Measurements from ENCODE around the gene RNF41.
"Not testable (repeated sequence)": the region's sequence is repeated elsewhere in the genome, so short reads cannot be mapped to it uniquely, and the experiment has no call there.

The RNF41 gene

GRCh38 chr12:56165369-56165768, 56.4 kb downstream of the RNF41 start:
- no peak for DNase-seq (ENCODE audit: low spot score)

DNA sequence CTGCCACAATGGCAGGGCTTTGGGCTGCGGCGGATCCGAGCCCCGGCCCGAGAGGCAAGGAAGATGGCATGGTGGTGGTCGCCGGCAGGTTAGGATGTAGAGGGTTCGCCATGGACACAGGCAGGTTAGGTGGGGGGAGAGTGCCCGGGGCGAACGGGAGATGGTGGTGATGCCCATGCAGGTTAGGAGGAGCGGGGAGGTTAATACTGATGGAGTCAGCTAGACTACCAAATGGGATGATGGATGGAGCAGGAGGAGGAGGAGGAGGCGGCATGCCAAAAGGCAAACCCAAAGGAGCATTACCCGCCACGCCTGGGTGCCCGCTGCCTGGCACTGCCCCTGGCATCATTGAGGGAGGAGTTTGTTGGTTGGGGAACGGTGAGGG, 57.4 kb downstream of the RNF41 start:
- no peak for DNase-seq (ENCODE audit: low spot score)

- no peak for DNase-seq (ENCODE audit: low spot score)
Observed at GRCh38 chr12:56163533-56164344, 58.0 kb downstream of the RNF41 start.

DNA sequence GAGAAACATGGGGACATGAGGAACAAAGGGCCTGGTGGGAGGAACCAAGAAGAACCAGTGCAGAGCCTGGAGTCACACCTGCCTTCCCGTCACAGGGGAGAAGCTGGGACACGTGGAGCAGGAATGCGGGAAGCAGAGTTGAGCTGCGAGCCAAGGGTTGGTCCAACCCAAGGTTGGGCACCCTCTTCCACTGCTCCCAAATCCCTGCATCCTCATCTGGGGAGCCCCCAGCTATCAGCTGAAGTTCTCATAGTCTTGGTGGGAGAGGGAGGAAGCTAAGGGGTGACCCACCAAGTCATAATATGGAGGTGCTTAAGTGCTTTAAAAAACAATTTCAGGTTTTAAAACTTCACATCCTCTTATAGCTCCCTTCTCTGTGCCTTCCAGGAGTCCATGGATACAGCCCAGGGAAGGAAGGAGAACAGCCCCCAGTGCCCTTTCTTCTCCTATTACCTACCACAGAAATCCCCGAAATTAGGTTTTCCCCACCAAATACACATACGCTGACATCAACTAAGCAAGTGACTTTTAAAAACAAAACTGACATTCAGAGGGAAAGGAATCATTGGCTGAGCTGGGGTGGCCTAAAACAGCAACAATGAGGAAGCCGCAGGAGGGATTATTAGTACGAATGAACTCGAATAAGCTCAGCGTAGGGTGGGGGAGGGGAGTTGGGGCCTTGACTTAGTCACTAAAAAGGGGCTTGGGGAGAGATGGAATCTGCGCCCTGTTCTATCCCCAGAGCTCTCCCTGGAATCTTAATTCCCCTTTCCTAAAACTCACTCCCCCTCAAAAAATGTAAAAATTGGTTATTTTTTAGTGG, 59.0 kb downstream of the RNF41 start:
- no peak for DNase-seq (ENCODE audit: low spot score)

DNA sequence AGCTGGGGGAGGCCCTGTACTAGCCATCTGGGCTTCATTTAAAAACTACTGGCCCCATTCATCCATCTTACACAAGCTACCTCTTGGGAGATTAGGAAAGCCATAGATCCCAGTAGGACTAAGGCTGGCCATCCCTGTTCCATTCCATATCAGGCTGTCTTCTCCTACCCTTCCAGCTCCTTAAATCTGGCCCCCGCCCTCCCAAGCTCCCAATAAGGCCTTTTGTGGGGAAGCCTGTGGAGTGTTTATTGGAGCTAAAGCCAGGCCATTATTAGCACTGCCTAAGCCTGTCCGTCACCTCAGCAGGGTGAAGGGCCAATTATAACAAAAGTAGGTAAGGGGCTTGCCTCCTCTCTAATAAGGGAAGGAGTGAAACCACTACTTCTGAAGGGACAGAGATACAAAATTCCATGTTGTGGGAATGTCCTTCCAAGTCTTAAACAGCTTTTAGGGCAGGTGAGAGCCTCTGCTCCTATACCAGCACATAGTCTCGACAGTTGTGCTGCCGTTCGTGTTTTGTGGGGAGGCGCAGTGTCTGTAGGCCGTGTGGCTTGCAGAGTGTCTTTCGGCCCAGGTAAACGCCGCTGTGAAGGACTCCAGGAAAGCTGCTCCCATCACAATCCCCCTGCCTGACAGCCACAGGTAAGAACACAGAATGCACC, 59.9 kb downstream of the RNF41 start:
- DNase-seq (ENCODE audit: low spot score) = no peak

GRCh38 chr12:56160894-56161689, 60.6 kb downstream of the RNF41 start:
- no peak for DNase-seq (ENCODE audit: low spot score)

DNA sequence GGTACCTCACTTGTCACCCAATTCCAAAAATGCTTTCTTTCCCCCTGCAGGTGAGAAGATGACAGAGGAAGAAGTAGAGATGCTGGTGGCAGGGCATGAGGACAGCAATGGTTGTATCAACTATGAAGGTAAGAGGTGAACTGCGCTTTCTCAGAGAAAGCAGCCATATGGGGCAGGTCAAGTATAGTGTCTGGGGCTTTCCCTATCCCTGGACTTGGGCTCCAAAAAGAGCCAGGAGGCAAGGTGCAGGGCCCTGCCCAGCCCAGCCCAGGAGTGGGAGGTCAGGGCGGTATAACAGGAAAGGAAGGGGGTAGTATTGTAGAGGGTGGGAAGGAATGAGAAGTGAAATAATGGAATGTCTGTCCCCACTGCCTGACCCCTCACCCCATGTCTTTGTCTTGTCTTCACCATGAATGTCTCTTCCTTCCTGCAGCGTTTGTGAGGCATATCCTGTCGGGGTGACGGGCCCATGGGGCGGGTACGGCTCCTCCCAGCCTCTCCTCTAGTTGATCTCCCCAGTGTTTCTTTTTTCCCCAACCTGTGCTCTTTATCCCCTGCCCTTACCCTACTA, 61.4 kb downstream of the RNF41 start:
- DNase-seq (ENCODE audit: low spot score) = no peak

DNA sequence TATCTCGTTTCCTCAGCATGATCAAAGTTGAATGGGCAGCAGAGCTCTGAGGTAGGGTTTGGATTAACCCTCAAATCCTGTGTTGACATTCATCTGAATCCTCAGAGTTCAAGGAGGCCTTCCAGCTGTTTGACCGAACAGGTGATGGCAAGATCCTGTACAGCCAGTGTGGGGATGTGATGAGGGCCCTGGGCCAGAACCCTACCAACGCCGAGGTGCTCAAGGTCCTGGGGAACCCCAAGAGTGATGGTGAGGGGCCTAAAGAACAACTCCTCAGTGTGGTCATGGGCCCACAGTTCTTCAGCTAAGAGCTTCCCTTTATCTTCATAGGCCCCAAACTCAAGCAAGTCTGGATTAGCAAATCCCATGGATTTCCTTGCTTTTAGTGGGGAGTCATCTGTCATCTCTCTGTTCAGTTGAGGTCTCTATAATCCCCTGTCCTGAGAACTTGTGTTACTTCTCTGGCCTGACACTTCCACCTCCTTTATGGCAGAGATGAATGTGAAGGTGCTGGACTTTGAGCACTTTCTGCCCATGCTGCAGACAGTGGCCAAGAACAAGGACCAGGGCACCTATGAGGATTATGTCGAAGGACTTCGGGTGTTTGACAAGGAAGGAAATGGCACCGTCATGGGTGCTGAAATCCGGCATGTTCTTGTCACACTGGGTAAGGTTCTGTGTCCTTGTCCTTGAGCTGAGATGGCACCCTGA, 62.1 kb downstream of the RNF41 start:
- DNase-seq (ENCODE audit: low spot score) = no peak

DNA sequence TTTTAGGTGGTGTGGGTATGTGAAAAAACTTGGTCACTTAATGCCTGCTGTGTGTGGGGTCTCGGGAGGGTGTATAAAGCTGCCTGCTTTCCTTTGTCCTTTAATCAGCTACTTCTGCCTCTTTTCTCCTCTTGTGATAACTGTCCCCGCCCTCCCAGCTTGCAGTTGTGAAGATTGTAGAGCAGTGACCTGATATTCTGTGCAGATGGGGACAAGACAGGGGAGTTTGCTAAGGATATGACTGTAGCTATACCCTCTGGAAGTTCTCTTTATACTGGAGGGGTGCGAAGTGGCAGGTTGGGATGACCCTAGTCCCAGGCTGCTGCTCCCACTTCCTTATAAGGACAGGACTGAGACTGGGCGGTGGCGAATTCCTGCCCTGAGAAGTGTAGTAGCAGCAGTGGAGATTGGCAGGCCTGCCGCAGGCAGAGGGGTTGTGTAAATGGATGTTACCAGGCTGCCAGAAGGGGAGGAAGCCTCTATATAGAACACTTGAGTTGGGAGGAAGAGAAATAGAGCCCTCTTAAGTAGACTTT, 62.7 kb downstream of the RNF41 start:
- peak; percentile 53 for DNase-seq (ENCODE audit: low spot score)

DNA sequence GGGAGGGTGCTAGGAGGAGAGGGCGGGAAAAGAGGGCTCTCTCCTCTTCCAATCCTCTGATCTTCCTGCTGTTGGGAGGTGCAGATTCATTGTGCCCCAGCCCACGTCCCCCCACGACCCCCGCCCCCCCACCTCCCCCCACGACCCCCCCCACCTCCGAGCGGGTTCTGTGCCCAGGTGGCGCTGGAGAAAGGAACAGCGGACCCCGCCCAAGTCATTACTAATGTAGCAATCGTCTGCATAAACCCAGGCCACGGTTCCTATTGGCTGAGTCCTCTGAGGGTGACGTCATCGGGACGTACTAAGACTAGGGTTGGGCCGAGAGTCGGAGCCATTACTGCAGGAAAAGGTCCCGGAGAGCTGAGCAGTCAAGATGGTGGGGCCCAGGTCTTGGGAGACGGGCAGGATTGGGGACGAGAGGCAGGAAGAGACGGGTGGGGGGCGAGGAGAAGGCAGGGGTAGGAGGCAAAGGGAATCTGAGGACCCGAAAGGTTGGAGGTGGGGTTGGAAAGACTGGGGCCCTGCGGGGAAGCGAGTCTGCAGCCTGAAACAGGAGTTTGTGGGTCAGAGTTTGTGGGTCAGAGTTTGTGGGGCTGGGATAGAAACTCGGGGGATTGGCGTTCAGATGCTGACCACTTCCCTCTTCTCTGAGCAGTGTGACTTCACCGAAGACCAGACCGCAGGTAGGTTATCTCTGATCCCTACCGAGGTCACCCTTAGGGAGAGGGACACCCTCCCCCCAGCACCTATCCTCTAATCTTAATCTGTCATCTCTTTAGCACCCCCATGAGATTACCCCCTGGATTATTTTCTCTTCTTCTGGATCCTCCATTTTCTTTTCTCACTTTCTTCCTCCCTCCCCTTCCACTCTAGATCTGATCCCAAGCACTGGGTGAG, 63.4 kb downstream of the RNF41 start, which contains the start of gene MYL6:
MYL6 (plus strand) TSS at position 331 of the 897 bp plus-strand sequence; CDS start at position 374, 43 bp downstream.
- DNase-seq (ENCODE audit: low spot score) = peak; percentile 96

GRCh38 chr12:56157201-56158028, 64.3 kb downstream of the RNF41 start:
- peak; percentile 50 for DNase-seq (ENCODE audit: low spot score)

DNA sequence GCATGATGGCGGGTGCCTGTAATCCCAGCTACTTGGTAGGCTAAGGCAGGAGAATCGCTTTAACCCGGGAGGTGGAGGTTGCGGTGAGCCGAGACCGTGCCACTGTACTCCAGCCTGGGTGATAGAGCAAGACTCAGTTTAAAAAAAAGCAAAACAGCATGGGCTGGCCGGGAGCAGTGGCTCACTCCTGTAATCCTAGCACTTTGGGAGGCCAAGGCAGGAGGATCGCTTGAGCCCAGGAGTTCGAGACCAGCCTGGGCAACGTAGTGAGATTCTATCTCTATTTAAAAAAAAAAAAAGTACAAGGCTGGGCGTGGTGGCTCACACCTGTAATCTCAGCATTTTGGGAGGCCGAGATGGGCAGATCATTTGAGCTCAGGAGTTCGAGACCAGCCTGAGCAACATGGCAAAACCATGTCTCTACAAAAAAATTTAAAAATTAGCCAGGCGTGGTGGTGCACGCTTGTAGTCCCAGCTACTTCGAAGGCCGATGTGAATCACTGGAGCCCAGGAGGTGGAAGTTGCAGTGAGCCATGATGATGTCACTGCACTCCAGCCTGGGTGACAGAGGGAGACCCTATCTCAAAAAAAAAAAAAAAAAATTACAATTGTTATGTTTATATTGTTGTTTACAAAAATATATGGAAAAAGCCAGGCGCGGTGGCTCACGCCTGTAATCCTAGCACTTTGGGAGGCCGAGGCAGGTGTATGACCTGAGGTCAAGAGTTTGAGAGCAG, 65.1 kb downstream of the RNF41 start:
- not testable (repeated sequence) for DNase-seq (ENCODE audit: low spot score)

DNA sequence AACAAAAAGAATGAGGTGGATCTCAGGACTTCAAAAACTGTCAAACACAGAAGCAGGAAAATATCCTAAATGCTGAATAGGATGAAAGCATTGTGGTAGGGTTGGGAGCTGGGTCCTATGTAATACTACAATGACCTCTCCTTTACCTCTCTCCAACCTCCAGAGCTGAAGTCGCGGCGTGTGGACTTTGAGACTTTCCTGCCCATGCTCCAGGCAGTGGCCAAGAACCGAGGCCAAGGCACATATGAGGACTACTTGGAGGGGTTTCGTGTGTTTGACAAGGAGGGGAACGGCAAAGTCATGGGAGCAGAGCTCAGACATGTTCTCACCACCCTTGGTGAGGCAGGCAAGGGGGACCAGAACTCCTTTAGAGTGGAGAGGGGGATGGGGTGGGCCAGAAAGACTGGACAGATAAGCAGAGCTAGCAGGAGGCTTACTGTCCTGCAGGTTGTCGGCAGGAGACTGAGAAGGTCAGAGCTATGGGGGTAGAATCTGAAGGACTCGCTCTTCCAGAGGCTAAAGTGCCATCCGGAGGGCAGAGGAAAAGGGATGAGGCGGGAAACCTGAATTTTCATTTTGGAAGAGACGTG, 66.4 kb downstream of the RNF41 start:
- DNase-seq (ENCODE audit: low spot score) = no peak

GRCh38 chr12:56154818-56155217, 66.9 kb downstream of the RNF41 start:
- DNase-seq (ENCODE audit: low spot score) = no peak

GRCh38 chr12:56154246-56154771, 67.4 kb downstream of the RNF41 start:
- no peak for DNase-seq (ENCODE audit: low spot score)

DNA sequence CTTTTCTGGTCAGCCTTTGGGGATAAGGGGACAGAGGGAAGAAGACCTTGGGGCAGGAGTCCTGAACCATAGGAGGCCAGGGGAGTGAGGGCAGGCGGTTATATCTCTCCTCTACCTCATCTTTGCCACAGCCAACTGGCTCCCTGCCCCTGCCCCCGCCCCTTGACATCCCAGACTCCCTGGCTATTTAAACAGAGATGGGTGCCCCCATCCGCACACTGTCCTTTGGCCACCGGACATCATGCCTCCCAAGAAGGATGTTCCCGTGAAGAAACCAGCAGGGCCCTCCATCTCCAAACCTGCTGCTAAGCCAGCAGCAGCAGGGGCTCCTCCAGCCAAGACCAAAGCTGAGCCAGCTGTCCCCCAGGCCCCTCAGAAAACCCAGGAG, 68.0 kb downstream of the RNF41 start:
- no peak for DNase-seq (ENCODE audit: low spot score)

All from COLO829 (cell line).